Measurements from ENCODE around the gene MCM3. TPM values are rescaled to one million over a fixed set of nuclear protein-coding genes. Genes with fewer than 3 reads are reported as not detected.

MCM3 gene
- total and polyA plus RNA-seq, 2 of the 4 experiments (the other 2 are of a cell fraction), result 54.6 to 66.5 TPM

DNA sequence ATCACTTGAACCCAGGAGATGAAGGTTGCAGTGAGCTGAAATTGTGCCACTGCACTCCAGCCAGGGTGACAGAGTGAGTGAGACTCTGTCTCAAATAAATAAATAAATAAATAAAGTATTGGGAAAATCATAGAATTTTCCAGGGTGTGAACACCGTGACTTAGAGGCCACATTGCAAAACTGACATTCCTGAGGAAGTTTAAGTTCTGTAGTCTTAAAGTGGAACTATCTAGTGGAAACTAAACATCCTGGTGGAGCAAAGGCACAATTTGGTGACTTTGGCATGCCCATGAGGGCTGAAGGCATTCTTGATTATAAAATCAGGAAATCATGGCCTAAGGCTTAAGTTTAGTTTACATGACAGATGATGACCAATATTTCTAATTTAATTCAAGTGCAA lies 32.7 kb upstream of the MCM3 start:
- no peaks in the 10 kb centered on the region for H4K20me1 ChIP-seq (ENCODE audit: insufficient read depth, low read length)
- no peak overlapping the region for H3K27ac ChIP-seq (ENCODE audit: insufficient read depth, low read length)
- no peaks in the 10 kb centered on the region for H3K9me3 ChIP-seq (ENCODE audit: control insufficient read depth, insufficient read depth, low read length)
- H2BK5ac ChIP-seq (ENCODE audit: low read depth, low read length, poor library complexity, severe bottlenecking), result no peak overlapping the region
- intact Hi-C loops (cut with micrococcal nuclease) (no loop called here), in situ Hi-C loops (cut with MboI; ENCODE audit: low sequenced_read_pairs) (no loop called here), dilution Hi-C loops (cut with HindIII; ENCODE audit: low sequenced_read_pairs, unreplicated experiment) (no loop called here)
- no peaks in the 10 kb centered on the region for H3K9me1 ChIP-seq (ENCODE audit: insufficient read depth, low read length)
- no peaks in the 10 kb centered on the region for H3K36me3 ChIP-seq (ENCODE audit: control insufficient read depth, insufficient read depth, low read length)
- peaks cover 2% of the 10 kb centered on the region for H3K4me1 ChIP-seq (ENCODE audit: control insufficient read depth, insufficient read depth, low read length)
- H2BK120ac ChIP-seq (ENCODE audit: low read depth, low read length), result no peak overlapping the region
- H4K91ac ChIP-seq (ENCODE audit: insufficient read depth, low read depth, low read length), result no peak overlapping the region
- ATAC-seq (ENCODE audit: low read depth) (no peak), DNase-seq (no peak)
- H2AFZ ChIP-seq (replicated peaks; ENCODE audit: low read length, poor library complexity), result no peak overlapping the region
- no CpG with 5 or more reads among the region's 1 CpG for WGBS, 2 experiments (ENCODE audit: extremely low coverage in 2 of 2, insufficient read length in 1 of 2)
- TF ChIP-seq MAFK (IDR thresholded peaks at IDR 0.05; ENCODE audit: low read depth, low read length), result no peak
- TF ChIP-seq SMC3 (IDR thresholded peaks at IDR 0.05; ENCODE audit: low read depth, low read length), result no peak
- TF ChIP-seq NFE2L2 (IDR thresholded peaks at IDR 0.05; ENCODE audit: low read depth, low read length), result no peak
- no peak overlapping the region for H2AK9ac ChIP-seq (replicated peaks; ENCODE audit: low read depth, low read length, poor library complexity)
- BruUV-seq (replicated peaks), result no TSS peak
- H2BK15ac ChIP-seq (ENCODE audit: low read depth, low read length), result no peak overlapping the region
- H3K4me2 ChIP-seq (ENCODE audit: low read depth, low read length), result no peak overlapping the region
- CTCF ChIA-PET, result interaction anchor here (0.6 kb wide), 1 partner anchor 134 kb away, joined by 3 read pairs; no protein-coding TSS in a partner anchor
- peaks cover 7% of the 10 kb centered on the region; the same call in 1 of the 2 replicates for H3K27me3 ChIP-seq (ENCODE audit: control insufficient read depth, insufficient read depth, low read length)
- no peak overlapping the region for H3K18ac ChIP-seq (ENCODE audit: low read depth, low read length)
- no peak overlapping the region for H4K8ac ChIP-seq (ENCODE audit: low read depth in 2 of 2, low read length in 2 of 2)
- no peak overlapping the region for H2BK20ac ChIP-seq (ENCODE audit: low read depth, low read length)
- H3K79me1 ChIP-seq (ENCODE audit: low read depth in 1 of 2, low read length in 2 of 2), result no peaks in the 10 kb centered on the region
- no peak overlapping the region for H3K56ac ChIP-seq (ENCODE audit: extremely low read depth, insufficient read depth, low read length)
- no peak overlapping the region for H4K5ac ChIP-seq (ENCODE audit: low read depth, low read length)
- H3K4me3 ChIP-seq (ENCODE audit: insufficient read depth, low read depth, low read length), result no peak overlapping the region
- H3K9ac ChIP-seq (ENCODE audit: low read depth, low read length), result no peak overlapping the region
- no peak overlapping the region for H3K14ac ChIP-seq (replicated peaks; ENCODE audit: low read depth, low read length)
- no peak overlapping the region for H3K4ac ChIP-seq (ENCODE audit: low read depth, low read length)
- H2AK5ac ChIP-seq (ENCODE audit: low read depth, low read length), result no peak overlapping the region
- POLR2A ChIA-PET (ENCODE audit: unreplicated experiment), result no interaction called here
- no peak overlapping the region for H3K23ac ChIP-seq (ENCODE audit: low read depth, low read length)

All from IMR-90 (cell line).